NCI-H69 (cell line): ENCODE results near the gene PPP2R5A.
"Not testable (repeated sequence)": the region's sequence is repeated elsewhere in the genome, so short reads cannot be mapped to it uniquely, and the experiment has no call there.

Experiments used
- DNase-seq: peaks from one replicate; lab custom pipeline; 2025; lab: John Stamatoyannopoulos, UW

PPP2R5A gene

DNA sequence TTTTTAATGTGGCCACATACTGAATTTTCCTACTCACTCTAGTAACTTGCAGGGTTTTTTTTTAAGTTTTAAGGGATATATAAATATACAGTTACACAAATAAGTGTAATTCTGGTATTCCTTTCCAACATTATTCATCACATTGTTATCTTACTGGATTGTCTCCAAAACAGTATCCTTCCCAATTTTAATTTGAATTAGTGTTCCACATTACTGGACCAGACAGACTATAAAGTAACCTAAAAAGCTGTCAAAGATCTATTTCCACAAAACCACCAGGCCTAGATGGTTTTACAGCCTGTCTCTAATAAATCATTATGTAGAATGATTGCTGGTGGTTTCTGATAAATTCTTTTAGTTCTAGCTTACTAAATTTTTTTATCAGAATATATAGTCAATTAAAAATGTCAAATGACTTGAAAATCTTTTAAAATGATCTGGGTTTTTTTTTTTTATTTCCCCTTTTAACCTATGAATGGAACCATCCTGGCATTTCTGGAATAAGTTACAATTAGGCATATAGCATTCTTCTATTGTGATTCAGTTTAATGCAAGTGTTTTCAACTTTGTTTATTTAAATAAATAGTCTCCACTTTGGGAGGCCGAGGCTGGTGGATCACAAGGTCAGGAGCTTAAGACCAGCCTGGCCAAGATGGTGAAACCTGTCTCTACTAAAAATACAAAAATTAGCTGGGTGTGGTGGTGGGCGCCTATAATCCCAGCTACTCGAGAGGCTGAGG is 70.2 kb downstream of the PPP2R5A start:
- DNase-seq = no peak

DNA sequence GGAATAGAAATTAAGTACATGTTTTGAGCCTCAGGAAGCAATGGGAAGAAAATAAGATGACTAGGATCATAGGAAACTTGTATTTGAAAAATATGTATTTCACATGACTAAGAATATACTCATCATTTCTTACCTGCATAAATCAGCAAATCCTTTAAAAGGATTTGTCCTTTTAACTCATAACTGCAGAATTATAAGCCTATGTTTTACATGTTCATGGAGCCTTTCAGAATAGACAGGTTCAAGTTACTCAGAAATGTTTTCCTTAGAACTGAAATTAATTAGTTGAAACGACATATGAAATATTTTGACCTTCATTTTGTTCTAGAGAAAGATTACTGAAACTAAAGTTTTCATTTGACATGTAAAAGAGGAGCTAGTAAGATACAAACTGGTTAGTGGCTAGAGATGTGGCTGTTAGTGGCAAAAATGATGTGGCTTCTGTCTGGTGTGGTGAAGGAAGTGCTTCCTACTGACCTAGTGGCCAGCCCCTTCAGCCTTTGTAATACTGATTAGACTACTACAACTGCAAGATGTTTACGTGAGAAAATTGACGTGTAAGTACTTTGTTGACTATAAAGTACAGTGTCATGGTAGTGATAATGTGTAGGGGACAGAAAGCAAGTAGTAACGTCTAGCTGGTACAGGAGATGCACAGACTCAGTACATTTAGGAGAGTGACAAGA is 74.7 kb downstream of the PPP2R5A start:
- DNase-seq = no peak

DNA sequence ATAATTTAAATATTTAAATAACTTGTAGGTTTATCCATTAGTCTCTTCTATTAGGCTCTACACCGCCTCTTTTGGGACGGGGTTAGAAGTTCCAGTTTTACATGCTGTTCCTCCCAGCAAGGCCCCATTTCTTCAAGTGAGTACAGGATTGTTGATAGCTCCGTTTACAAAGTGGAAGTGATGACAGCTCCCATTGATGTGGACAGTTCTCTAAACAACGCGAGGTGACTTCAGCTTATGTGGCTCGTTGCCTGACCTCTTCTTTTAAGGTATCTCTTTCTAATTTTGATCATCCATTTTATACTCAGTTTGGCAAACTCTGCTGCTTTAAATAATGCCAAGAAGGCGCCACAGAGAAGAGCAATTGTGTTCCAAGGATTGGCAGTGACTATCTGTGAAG is 79.8 kb downstream of the PPP2R5A start:
- DNase-seq = no peak

GRCh38 chr1:212366901-212367300 is 81.7 kb downstream of the PPP2R5A start:
- no peak for DNase-seq

- no peak for DNase-seq
These were observed 82.4 kb downstream of the PPP2R5A start for GRCh38 chr1:212367474-212368072.

- peak; percentile 80 for DNase-seq
These were observed 82.9 kb downstream of the PPP2R5A start for GRCh38 chr1:212368073-212368484.

DNA sequence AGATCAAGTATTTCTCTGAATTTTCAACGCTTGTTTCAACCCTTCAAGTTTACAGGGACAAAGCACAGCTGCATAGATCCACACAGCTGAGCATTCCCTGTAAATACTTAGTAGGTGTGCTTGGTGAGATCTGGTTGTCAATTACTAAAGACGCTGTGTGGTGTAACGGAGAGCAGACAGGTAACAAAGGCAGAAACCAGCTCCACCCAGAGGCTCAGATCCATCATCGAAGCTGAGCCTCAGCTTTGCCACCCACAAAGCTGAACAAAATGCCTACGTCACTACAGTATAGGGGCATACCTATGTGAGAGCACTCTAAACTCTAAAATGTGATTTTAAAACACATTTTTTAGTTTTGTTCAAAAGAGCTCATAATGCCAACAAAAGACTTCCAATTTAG is 90.8 kb downstream of the PPP2R5A start:
- no peak for DNase-seq

- DNase-seq = no peak
These were observed 92.4 kb downstream of the PPP2R5A start for GRCh38 chr1:212377644-212378043.

GRCh38 chr1:212379366-212379765 is 94.2 kb downstream of the PPP2R5A start:
- DNase-seq = no peak

DNA sequence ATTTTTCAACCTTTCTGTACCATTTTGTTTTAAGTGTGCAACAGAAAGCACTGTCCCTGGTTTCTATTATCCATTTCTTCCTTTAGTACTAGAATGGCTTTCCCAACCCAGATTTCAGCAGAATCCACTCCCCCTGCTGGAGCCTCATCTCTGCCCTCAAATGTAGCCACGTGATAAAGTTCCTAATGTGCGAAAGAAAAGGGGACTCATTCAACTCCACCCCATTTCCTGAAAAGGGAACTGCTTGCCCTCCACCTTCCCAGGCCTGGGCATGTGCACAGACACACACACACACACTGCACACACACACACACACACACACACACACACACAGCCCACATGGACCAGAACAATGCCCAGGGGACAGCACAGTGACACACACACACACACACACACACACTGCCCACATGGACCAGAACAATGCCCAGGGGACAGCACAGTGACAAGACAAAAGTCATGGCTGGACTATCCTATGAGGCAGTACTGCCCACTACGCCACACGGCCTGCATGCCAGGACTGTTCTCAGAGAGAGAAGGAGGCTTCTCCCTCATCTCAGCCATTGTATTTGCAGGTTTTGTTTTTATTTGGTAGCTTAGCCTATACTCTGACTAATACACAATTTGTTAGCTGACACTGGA is 96.3 kb downstream of the PPP2R5A start:
- no peak for DNase-seq

DNA sequence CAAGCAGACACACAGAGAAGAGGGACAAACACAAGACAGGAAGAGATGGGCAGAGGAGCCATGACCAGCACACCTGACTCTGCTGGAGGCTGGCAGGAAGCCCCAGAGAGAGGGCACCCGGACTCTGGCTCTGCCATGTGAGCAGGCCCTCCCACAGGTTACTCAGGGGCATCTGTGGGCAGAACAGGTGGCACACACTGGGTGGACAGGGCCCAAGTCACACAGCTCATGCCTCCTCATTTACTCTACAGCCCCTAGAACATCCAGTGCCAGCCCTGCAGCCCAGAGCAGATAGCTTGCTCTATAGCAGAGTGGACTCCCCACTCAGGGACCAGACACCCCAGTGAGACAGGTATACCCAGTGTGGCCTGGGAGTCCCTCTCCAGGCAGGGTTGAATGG is 100.8 kb downstream of the PPP2R5A start:
- no peak for DNase-seq

- DNase-seq = no peak
These were observed 103.9 kb downstream of the PPP2R5A start for GRCh38 chr1:212388985-212389716.

DNA sequence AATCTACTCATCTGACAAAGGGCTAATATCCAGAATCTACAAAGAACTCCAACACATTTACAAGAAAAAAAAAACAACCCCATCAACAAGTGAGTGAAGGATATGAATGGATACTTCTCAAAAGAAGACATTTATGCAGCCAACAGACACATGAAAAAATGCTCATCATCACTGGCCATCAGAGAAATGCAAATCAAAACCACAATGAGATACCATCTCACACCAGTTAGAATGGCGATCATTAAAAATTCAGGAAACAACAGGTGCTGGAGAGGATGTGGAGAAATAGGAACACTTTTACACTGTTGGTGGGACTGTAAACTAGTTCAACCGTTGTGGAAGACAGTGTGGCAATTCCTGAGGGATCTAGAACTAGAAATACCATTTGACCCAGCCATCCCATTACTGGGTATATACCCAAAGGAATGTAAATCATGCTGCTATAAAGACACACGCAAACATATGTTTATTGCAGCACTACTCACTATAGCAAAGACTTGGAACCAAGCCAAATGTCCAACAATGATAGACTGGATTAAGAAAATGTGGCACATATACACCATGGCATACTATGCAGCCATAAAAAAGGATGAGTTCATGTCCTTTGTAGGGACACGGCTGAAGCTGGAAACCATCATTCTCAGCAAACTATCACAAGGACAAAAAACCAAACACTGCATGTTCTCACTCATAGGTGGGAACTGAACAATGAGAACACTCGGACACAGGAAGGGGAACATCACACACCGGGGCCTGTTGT is 110.6 kb downstream of the PPP2R5A start:
- not testable (repeated sequence) for DNase-seq

GRCh38 chr1:212396638-212397037 is 111.4 kb downstream of the PPP2R5A start:
- DNase-seq = no peak

- no peak for DNase-seq
These were observed 112.0 kb downstream of the PPP2R5A start for GRCh38 chr1:212397171-212397570.

GRCh38 chr1:212401042-212401441 is 115.8 kb downstream of the PPP2R5A start:
- DNase-seq = no peak

- no peak for DNase-seq
These were observed 116.8 kb downstream of the PPP2R5A start for GRCh38 chr1:212401838-212402582.

GRCh38 chr1:212402666-212403321 is 117.6 kb downstream of the PPP2R5A start:
- no peak for DNase-seq

DNA sequence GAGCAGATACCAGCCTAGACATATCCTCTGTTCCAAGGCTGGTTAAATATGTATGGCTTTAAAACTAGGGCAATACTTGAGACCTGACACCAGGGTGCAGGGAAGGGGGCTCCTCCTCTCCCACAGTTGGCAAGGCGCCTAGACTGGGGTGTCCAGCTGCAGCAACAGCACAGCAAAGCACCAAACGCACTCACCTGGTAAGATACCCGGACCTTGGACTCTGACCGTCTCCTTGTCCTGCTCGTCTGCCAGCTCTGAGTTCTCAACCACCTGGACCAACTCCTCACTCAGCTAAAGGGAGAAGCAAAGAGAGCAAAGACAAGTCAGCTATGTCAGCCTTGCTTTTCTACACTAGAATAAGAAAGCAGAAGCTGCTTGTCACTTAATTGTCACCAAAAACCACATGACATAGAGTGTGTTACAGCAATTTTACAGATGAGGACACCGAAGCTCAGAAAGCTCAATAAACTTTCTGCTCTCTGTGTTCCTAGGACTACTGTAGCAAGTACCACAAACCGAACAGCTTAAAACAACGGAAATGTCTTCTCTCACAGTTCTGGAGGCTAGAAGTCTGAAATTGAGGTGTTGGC is 125.1 kb downstream of the PPP2R5A start:
- no peak for DNase-seq
